SK-N-SH (cell line): Measurements from ENCODE around the gene IGFBP3. TPM values are rescaled to one million over a fixed set of nuclear protein-coding genes. Genes with fewer than 3 reads are reported as not detected.
A peak's percentile ranks its signal among the peaks of the same experiment; 100 is the strongest.

Source experiments
- CTCF ChIA-PET: fragments of 300-600, 350-600 bp; formaldehyde crosslinking; extraction: SDS; loops from one replicate; lab custom pipeline; 2021; lab: Yijun Ruan, JAX
- POLR2A ChIA-PET: fragments of 350-600 bp; sonication (Branson Sonifier 250); formaldehyde crosslinking; extraction: SDS; loops from one replicate; lab custom pipeline; 2020; ENCODE audit warnings: antibody characterized with exemption, inconsistent platforms; lab: Yijun Ruan, JAX
- DNase-seq: peaks from one replicate; pipeline ENCODE4 v3.0.0; 2012
- H2AFZ ChIP-seq: fragments of 200-600 bp; sonication (generic); 2 replicates; pipeline ENCODE4 v1.8.1; 2016; ENCODE audit warnings: antibody characterized with exemption, mild to moderate bottlenecking, low read depth
- H3F3A ChIP-seq: fragments of 200-600 bp; sonication (generic); replicated peaks from 2 replicates; pipeline ENCODE3; 2016; ENCODE audit warnings: antibody characterized with exemption, mild to moderate bottlenecking; ENCODE audit not compliant: insufficient read depth
- H3K27ac ChIP-seq, 2 experiments: fragments of 200-500 bp in 1 of 2; fragments of 200-600 bp in 1 of 2; sonication (Bioruptor generic) in 1 of 2; sonication (generic), shearing (Covaris generic) in 1 of 2; 2 replicates each; pipeline versions ENCODE4 v1.5.1 to v1.6.1; 2014 to 2016; ENCODE audit warnings: low read depth in 2 of 2, inconsistent platforms in 1 of 2, low read length in 1 of 2, mild to moderate bottlenecking in 1 of 2, mixed read lengths in 1 of 2
- H3K27me3 ChIP-seq: fragments of 200-600 bp; sonication (generic), shearing (Covaris generic); 2 replicates; pipeline ENCODE4 v1.6.1; 2016; ENCODE audit warnings: mixed run types; ENCODE audit not compliant: insufficient read depth
- H3K36me3 ChIP-seq, 2 experiments: fragments of 200-500 bp in 1 of 2; fragments of 200-600 bp in 1 of 2; sonication (Bioruptor generic) in 1 of 2; sonication (generic) in 1 of 2; replicated peaks in 1 of 2; 2 replicates each; pipeline versions ENCODE3 to v1.5.1; 2014 to 2016; ENCODE audit warnings: low read length in 1 of 2, mild to moderate bottlenecking in 1 of 2; ENCODE audit not compliant: insufficient read depth in 2 of 2, control insufficient read depth in 1 of 2
- H3K4me1 ChIP-seq, 2 experiments: fragments of 200-500 bp in 1 of 2; fragments of 200-600 bp in 1 of 2; sonication (Bioruptor generic) in 1 of 2; sonication (generic), shearing (Covaris generic) in 1 of 2; 2 replicates each; pipeline versions ENCODE4 v1.5.1 to v1.6.1; 2014 to 2016; ENCODE audit warnings: low read depth in 1 of 2, low read length in 1 of 2, mixed run types in 1 of 2; ENCODE audit not compliant: insufficient read depth in 2 of 2, control insufficient read depth in 1 of 2
- H3K4me2 ChIP-seq: fragments of 200-600 bp; sonication (generic), shearing (Covaris generic); 2 replicates; pipeline ENCODE4 v1.6.1; 2017; ENCODE audit warnings: mixed run types
- H3K4me3 ChIP-seq, 2 experiments: fragments of 200-500 bp in 1 of 2; fragments of 200-600 bp in 1 of 2; sonication (Bioruptor generic) in 1 of 2; sonication (generic), shearing (Covaris generic) in 1 of 2; 2 replicates each; pipeline versions ENCODE4 v1.5.1 to v1.8.1; 2014 to 2016; ENCODE audit warnings: low read depth in 2 of 2, inconsistent platforms in 1 of 2, low read length in 1 of 2, mild to moderate bottlenecking in 1 of 2, mixed read lengths in 1 of 2, moderate library complexity in 1 of 2
- H3K79me2 ChIP-seq: fragments of 200-600 bp; sonication (generic); 2 replicates; pipeline ENCODE4 v1.8.1; 2017; ENCODE audit warnings: mild to moderate bottlenecking; ENCODE audit not compliant: insufficient read depth
- H3K9ac ChIP-seq: fragments of 200-600 bp; sonication (generic); 2 replicates; pipeline ENCODE4 v1.6.1; 2017; ENCODE audit warnings: mixed run types
- H3K9me2 ChIP-seq: fragments of 200-600 bp; sonication (generic); 2 replicates; pipeline ENCODE4 v1.6.1; 2017; ENCODE audit warnings: mixed run types
- H3K9me3 ChIP-seq: fragments of 200-600 bp; sonication (generic); 2 replicates; pipeline ENCODE4 v1.6.1; 2017; ENCODE audit warnings: mixed run types, mild to moderate bottlenecking, moderate library complexity
- H4K20me1 ChIP-seq: fragments of 200-600 bp; sonication (generic); 2 replicates; pipeline ENCODE4 v1.6.1; 2017; ENCODE audit warnings: mild to moderate bottlenecking, mixed run types; ENCODE audit not compliant: insufficient read depth
- CHD2 ChIP-seq: fragments of 150-350 bp; IDR thresholded peaks from 2 replicates; pipeline ENCODE4 v1.6.1; 2018; ENCODE audit warnings: low read length; ENCODE audit not compliant: partially characterized antibody
- EZH2phosphoT487 ChIP-seq: fragments of 200-600 bp; sonication (generic); IDR thresholded peaks from 2 replicates; pipeline ENCODE4 v1.6.1; 2017; ENCODE audit warnings: low read depth, mixed run types, mild to moderate bottlenecking, antibody characterized with exemption, moderate library complexity, borderline replicate concordance
- FOSL2 ChIP-seq: IDR thresholded peaks from 2 replicates; pipeline ENCODE4 v1.4.0; 2012; ENCODE audit warnings: low read depth, mild to moderate bottlenecking, moderate library complexity, borderline replicate concordance
- FOXJ3 ChIP-seq: sonication (generic); formaldehyde crosslinking; IDR thresholded peaks from 2 replicates; pipeline ENCODE4 v1.5.1; 2020; ENCODE audit warnings: mild to moderate bottlenecking, missing genetic modification reagents
- GABPA ChIP-seq: IDR thresholded peaks from 2 replicates; pipeline ENCODE4 v1.4.0; 2012; ENCODE audit warnings: low read depth, mild to moderate bottlenecking
- GATA2 ChIP-seq: sonication (generic); formaldehyde crosslinking; IDR thresholded peaks from 2 replicates; pipeline ENCODE4 v1.5.0; 2020; ENCODE audit warnings: mild to moderate bottlenecking, missing genetic modification reagents
- IRF3 ChIP-seq: fragments of 150-350 bp; IDR thresholded peaks from 2 replicates; pipeline ENCODE4 v1.6.1; 2016; ENCODE audit warnings: mild to moderate bottlenecking, low read depth, low read length
- JUND ChIP-seq: IDR thresholded peaks from 2 replicates; pipeline ENCODE4 v1.4.0; 2012
- MEF2A ChIP-seq: IDR thresholded peaks from 2 replicates; pipeline ENCODE4 v1.4.0; 2012; ENCODE audit warnings: low read depth, borderline replicate concordance
- MXI1 ChIP-seq: IDR thresholded peaks from 2 replicates; pipeline ENCODE4 v1.6.1; 2012; ENCODE audit warnings: mild to moderate bottlenecking, low read depth, low read length, improper control_type of control experiment
- PBX3 ChIP-seq: IDR thresholded peaks from 2 replicates; pipeline ENCODE4; 2012
- POLR2AphosphoS5 ChIP-seq: IDR thresholded peaks from 2 replicates; pipeline ENCODE4 v1.6.1; 2012; ENCODE audit warnings: low read depth, low read length
- SMC3 ChIP-seq: IDR thresholded peaks from 2 replicates; pipeline ENCODE4 v1.6.1; 2012; ENCODE audit warnings: low read depth, low read length, improper control_type of control experiment
- TAF1 ChIP-seq: IDR thresholded peaks from 2 replicates; pipeline ENCODE4 v1.6.1; 2012; ENCODE audit warnings: low read depth, mild to moderate bottlenecking, low read length, moderate library complexity, borderline replicate concordance
- TCF12 ChIP-seq: IDR thresholded peaks from 2 replicates; pipeline ENCODE4 v1.4.0; 2012
- TEAD4 ChIP-seq: IDR thresholded peaks from 2 replicates; pipeline ENCODE4 v1.4.0; 2012; ENCODE audit warnings: mild to moderate bottlenecking, borderline replicate concordance; ENCODE audit not compliant: insufficient read depth
- USF1 ChIP-seq: IDR thresholded peaks from 2 replicates; pipeline ENCODE4 v1.4.0; 2012; ENCODE audit warnings: low read depth, borderline replicate concordance
- USF2 ChIP-seq: fragments of 150-350 bp; IDR thresholded peaks from 2 replicates; pipeline ENCODE4 v1.6.1; 2017; ENCODE audit warnings: antibody characterized with exemption, low read length, low read depth, borderline replicate concordance
- YY1 ChIP-seq: IDR thresholded peaks from 2 replicates; pipeline ENCODE4 v1.4.0; 2012; ENCODE audit warnings: low read depth, mild to moderate bottlenecking
- WGBS: methylation state at CpG from one replicate; pipeline ENCODE4 v1.1.6; 2017; ENCODE audit warnings: low lambda C conversion rate; 5-methylcytosine and 5-hydroxymethylcytosine counted together
- polyA plus RNA-seq, 3 experiments: library from polyadenylated mRNA; depleted of rRNA; stranded (reverse); fragments of >200 nt; gene quantifications; 2 replicates each; pipeline ENCODE4 v1.2.3, GENCODE V29; 2012

Gene IGFBP3
- polyA plus RNA-seq, 1 of the 3 experiments (the other 2 are of a cell fraction): 51.2 TPM

GRCh38 chr7:45889367-45890067, 31.6 kb downstream of the IGFBP3 start:
- H3K4me1 ChIP-seq: peaks cover 0 to 8% of the 10 kb centered on the region in 2 experiments; a peak in 1 of 4 replicates
- H3F3A ChIP-seq: no peaks in the 10 kb centered on the region
- H3K27ac ChIP-seq: no peak overlapping the region
- 74% methylated on average over 8 of the region's 8 CpGs for WGBS
- no peak for TF ChIP-seq GATA2 (CRISPR knock-in tag)
- TF ChIP-seq SMC3: no peak
- H3K9me3 ChIP-seq: no peaks in the 10 kb centered on the region
- ChIA-PET POLR2A (no interaction called here), CTCF (interaction anchor here (1.3 to 7.2 kb wide), 6 partner anchors 10 to 1291 kb away, joined by 5 to 53 read pairs (median 18); partner anchors contain the start of gene IGFBP3)
- peaks cover 7% of the 10 kb centered on the region; the same call in 1 of the 2 replicates for H3K27me3 ChIP-seq
- H3K4me2 ChIP-seq: 0 out of 2 replicates have a peak overlapping the region, but pooled peaks have one; percentile 76
- H4K20me1 ChIP-seq: no peaks in the 10 kb centered on the region
- no peaks in the 10 kb centered on the region for H3K9me2 ChIP-seq
- no peak for DNase-seq
- no peaks in the 10 kb centered on the region for H3K79me2 ChIP-seq
- H3K9ac ChIP-seq: no peak overlapping the region
- no peak overlapping the region for H3K4me3 ChIP-seq
- H3K36me3 ChIP-seq: no peaks in the 10 kb centered on the region
- no peak overlapping the region for H2AFZ ChIP-seq

- Histone ChIP-seq H3K27ac (no peak overlapping the region), H3K4me3 (peak overlapping the region; percentile 37 to 53; a peak in 3 of 4 replicates), H3K79me2 (no peaks in the 10 kb centered on the region), H3F3A (no peaks in the 10 kb centered on the region), H3K9me2 (no peaks in the 10 kb centered on the region), H3K9me3 (no peaks in the 10 kb centered on the region), H3K36me3 (no peaks in the 10 kb centered on the region), H3K4me1 (peaks cover 0 to 8% of the 10 kb centered on the region in 2 experiments; a peak in 1 of 4 replicates), H3K9ac (no peak overlapping the region), H3K27me3 (peaks cover 7% of the 10 kb centered on the region; the same call in 1 of the 2 replicates), H2AFZ (no peak overlapping the region), H3K4me2 (peak overlapping the region; percentile 76), H4K20me1 (no peaks in the 10 kb centered on the region)
- WGBS: 63% methylated on average over 7 of the region's 14 CpGs
- CTCF ChIA-PET: interaction anchor here (1.5 to 7.2 kb wide), 4 partner anchors 10 to 1291 kb away, joined by 6 to 53 read pairs (median 28); partner anchors contain the start of gene IGFBP3
- DNase-seq: no peak
- TF ChIP-seq JUND: no peak
- TF ChIP-seq TEAD4: no peak
- TF ChIP-seq POLR2AphosphoS5: no peak
- TF ChIP-seq USF2: no peak
- no peak for TF ChIP-seq IRF3
- TF ChIP-seq TAF1: no peak
- no peak for TF ChIP-seq FOSL2
- no peak for TF ChIP-seq USF1
- no peak for TF ChIP-seq MXI1
- TF ChIP-seq TCF12: no peak
- TF ChIP-seq FOXJ3 (CRISPR knock-in tag): no peak
- no peak for TF ChIP-seq MEF2A
- no peak for TF ChIP-seq GATA2 (CRISPR knock-in tag)
- no peak for TF ChIP-seq EZH2phosphoT487
- TF ChIP-seq YY1: no peak
- no peak for TF ChIP-seq CHD2
- TF ChIP-seq GABPA: no peak
- TF ChIP-seq PBX3: no peak
- POLR2A ChIA-PET: no interaction called here
Observed at GRCh38 chr7:45888993-45889366, 32.1 kb downstream of the IGFBP3 start.
